ENCODE measurements around the gene DPH2. TPM values are rescaled to one million over a fixed set of nuclear protein-coding genes. Genes with fewer than 3 reads are reported as not detected.

Gene DPH2
- total and polyA plus RNA-seq, 7 experiments from 2014 or later, result 21.3 to 40.9 (median 29.4) TPM

DNA sequence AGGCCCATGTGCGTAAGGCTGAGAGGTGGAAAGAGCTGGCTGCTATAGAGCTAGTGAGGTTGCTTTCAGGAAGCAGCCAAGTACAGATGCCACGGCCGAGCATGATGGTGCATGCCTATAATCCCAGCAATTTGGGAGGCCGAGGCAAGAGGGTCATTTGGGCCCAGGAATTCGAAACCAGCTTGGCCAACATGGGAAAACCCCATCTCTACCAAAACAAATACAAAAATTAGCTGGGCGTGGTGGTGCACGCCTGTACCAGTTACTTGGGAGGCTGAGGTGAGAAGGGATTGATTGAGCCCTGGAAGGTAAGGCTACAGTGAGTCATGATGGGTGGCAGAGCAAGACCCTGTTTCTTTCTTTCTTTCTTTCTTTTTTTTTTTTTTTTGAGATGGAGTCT, 24.3 kb downstream of the DPH2 start:
- POLR2A ChIA-PET, result interaction anchor here (0.8 kb wide), 1 partner anchor 19 kb away, joined by 7 read pairs; no protein-coding TSS in a partner anchor
- H3K27me3 Mint-ChIP-seq, result peaks cover 0 to 4% (median 0%) of the 10 kb centered on the region in 5 donors
- no peaks in the 10 kb centered on the region for H3K36me3 Mint-ChIP-seq
- ATAC-seq, result no peak
- Histone ChIP-seq H3K9me3 (ENCODE audit: control insufficient read depth in 2 of 3, low read length in 3 of 3) (no peaks in the 10 kb centered on the region), H3K4me3 (ENCODE audit: low read length) (no peak overlapping the region), H3K4me1 (ENCODE audit: control insufficient read depth in 2 of 2, insufficient read depth in 2 of 2, low read length in 2 of 2) (peaks cover 0 to 11% of the 10 kb centered on the region in 2 donors), H3K27ac (ENCODE audit: low read depth, low read length) (no peak overlapping the region), H3K27me3 (ENCODE audit: control insufficient read depth in 2 of 2, insufficient read depth in 2 of 2, low read length in 2 of 2) (no peaks in the 10 kb centered on the region), H3K36me3 (ENCODE audit: control insufficient read depth in 2 of 3, insufficient read depth in 3 of 3, low read length in 3 of 3) (no peaks in the 10 kb centered on the region)
- CTCF ChIA-PET, result interaction anchor here (0.6 kb wide), 1 partner anchor 291 kb away, joined by 3 read pairs; no protein-coding TSS in a partner anchor
- H3K4me3 Mint-ChIP-seq, result no peak overlapping the region
- peaks cover 0 to 17% (median 9%) of the 10 kb centered on the region in 7 donors for H3K4me1 Mint-ChIP-seq
- no peaks in the 10 kb centered on the region for H3K9me3 Mint-ChIP-seq
- no peak overlapping the region for H3K27ac Mint-ChIP-seq
- DNase-seq, result no peak
- intact Hi-C loops (cut with micrococcal nuclease), result no loop called here

DNA sequence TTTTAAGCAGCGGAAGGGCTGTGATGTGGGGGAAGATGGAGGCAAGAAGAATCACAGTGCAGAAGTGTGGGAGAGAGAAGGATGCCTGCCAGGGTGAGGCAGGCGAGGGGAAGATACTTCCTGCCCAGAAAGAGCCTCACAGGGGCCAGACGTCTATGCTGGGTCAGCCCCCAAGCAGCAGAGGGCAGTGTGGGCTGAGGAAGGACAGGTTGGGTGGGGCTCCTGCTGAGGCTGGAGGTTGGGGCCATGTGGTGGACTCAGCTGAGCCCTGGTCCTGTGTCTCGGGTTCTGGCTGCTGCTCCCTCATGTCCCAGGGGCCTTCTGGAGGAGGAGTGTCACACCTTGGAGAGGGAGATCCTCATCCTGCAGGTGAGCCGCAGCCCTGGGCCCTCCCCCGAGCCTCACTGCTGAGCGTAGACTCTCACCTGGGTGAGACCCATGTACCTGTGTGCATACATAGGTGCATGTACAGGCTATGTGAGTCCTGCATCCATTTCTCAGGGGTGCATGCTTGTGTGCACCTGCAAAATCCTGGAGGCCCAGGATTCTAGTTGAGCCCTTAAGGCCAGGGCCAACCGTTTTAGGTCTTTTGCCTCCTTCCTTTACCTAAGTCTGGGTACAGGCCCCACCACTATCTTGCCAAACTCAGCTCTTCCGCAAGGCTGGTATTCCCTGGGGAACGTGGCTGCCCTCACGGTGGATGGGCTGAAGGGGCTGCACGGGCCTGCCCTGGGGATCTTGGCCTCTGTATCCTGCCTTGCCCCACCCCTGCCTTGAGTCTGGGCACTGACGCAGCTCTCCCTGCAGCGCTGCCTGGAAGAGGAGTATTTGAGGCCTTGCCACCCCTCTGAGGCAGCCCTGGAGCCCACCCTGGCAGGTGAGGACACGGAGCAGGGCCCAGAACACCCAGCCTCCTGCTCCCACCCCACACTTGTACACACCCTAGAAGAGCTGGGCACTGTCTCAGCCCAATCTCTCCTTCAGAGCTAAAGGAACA, 25.3 kb downstream of the DPH2 start:
- intact Hi-C loops (cut with micrococcal nuclease), result no loop called here
- Mint-ChIP-seq H3K27ac (no peak overlapping the region), H3K9me3 (no peaks in the 10 kb centered on the region), H3K36me3 (no peaks in the 10 kb centered on the region), H3K27me3 (peaks cover 0 to 4% (median 0%) of the 10 kb centered on the region in 5 donors), H3K4me1 (peaks cover 0 to 20% (median 9%) of the 10 kb centered on the region in 7 donors), H3K4me3 (no peak overlapping the region)
- ChIA-PET CTCF (interaction anchor here (1.0 kb wide), 1 partner anchor 10 kb away, joined by 3 read pairs; no protein-coding TSS in a partner anchor), POLR2A (interaction anchor here (0.6 kb wide), 1 partner anchor 735 kb away, joined by 3 read pairs; no protein-coding TSS in a partner anchor)
- peaks cover 0 to 11% of the 10 kb centered on the region in 2 donors for H3K4me1 ChIP-seq (ENCODE audit: control insufficient read depth in 2 of 2, insufficient read depth in 2 of 2, low read length in 2 of 2)
- no peaks in the 10 kb centered on the region for H3K27me3 ChIP-seq (ENCODE audit: control insufficient read depth in 2 of 2, insufficient read depth in 2 of 2, low read length in 2 of 2)
- no peak for DNase-seq
- no peak overlapping the region for H3K4me3 ChIP-seq (ENCODE audit: low read length)
- no peak for ATAC-seq
- no peaks in the 10 kb centered on the region for H3K36me3 ChIP-seq (ENCODE audit: control insufficient read depth in 2 of 3, insufficient read depth in 3 of 3, low read length in 3 of 3)
- H3K9me3 ChIP-seq (ENCODE audit: control insufficient read depth in 2 of 3, low read length in 3 of 3), result no peaks in the 10 kb centered on the region
- no peak overlapping the region for H3K27ac ChIP-seq (ENCODE audit: low read depth, low read length)

DNA sequence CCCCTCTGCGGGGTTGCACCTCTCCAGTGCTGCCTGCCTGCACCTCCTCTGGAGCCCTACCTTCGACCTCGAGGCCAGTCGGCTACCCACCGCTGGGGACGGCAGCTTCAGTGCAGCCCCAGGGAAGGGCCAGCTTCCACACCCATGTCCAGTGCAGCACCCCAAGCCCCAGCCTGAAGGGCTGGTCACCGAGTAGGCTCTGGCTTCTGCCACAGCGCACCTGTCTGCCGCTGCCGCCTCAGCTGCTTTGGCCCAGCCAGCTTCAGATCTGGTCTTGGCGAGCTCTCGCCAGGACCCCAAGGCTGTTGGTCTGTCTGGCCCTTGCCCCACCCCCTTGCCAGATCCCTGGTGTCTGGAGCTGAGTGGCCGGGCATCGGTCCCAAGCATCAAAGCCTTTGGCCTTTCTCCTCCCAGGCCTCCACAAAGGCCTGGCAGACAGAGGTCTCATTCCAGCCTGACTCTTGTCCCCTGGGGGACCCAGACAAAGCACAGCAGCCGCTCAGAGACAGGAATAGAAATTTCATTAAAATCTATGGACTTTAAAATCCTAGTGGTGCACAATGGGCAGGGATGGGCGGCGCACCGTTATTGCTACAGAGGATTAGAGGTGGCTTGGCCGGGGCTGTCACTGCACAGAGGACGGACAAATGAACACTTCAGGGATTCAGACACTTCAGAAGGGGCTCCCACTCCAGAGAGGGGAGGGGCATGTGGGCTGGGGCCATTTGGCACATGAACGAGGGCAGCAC, 26.3 kb downstream of the DPH2 start:
- ChIA-PET POLR2A (no interaction called here), CTCF (interaction anchor here (1.0 kb wide), 1 partner anchor 9 kb away, joined by 3 read pairs; no protein-coding TSS in a partner anchor)
- H3K27me3 ChIP-seq (ENCODE audit: control insufficient read depth in 2 of 2, insufficient read depth in 2 of 2, low read length in 2 of 2), result peaks cover 0 to 2% of the 10 kb centered on the region in 2 donors
- intact Hi-C loops (cut with micrococcal nuclease), result no loop called here
- no peak overlapping the region for H3K4me3 ChIP-seq (ENCODE audit: low read length)
- H3K9me3 ChIP-seq (ENCODE audit: control insufficient read depth in 2 of 3, low read length in 3 of 3), result no peaks in the 10 kb centered on the region
- H3K36me3 ChIP-seq (ENCODE audit: control insufficient read depth in 2 of 3, insufficient read depth in 3 of 3, low read length in 3 of 3), result no peaks in the 10 kb centered on the region
- no peak overlapping the region for H3K27ac ChIP-seq (ENCODE audit: low read depth, low read length)
- no peak overlapping the region for H3K27ac Mint-ChIP-seq
- no peak for ATAC-seq
- H3K9me3 Mint-ChIP-seq, result no peaks in the 10 kb centered on the region
- H3K4me3 Mint-ChIP-seq, result peak overlapping the region in 1 of 10 donors; percentile 25
- peaks cover 0 to 6% of the 10 kb centered on the region in 2 donors for H3K4me1 ChIP-seq (ENCODE audit: control insufficient read depth in 2 of 2, insufficient read depth in 2 of 2, low read length in 2 of 2)
- H3K27me3 Mint-ChIP-seq, result peaks cover 0 to 4% (median 0%) of the 10 kb centered on the region in 5 donors
- no peak for DNase-seq
- no peaks in the 10 kb centered on the region for H3K36me3 Mint-ChIP-seq
- H3K4me1 Mint-ChIP-seq, result peaks cover 0 to 20% (median 9%) of the 10 kb centered on the region in 7 donors

- H3K9me3 ChIP-seq (ENCODE audit: control insufficient read depth in 2 of 3, low read length in 3 of 3), result no peaks in the 10 kb centered on the region
- H3K4me3 Mint-ChIP-seq, result peak overlapping the region in 1 of 10 donors; percentile 25
- ChIA-PET CTCF (no interaction called here), POLR2A (no interaction called here)
- peaks cover 0 to 4% (median 0%) of the 10 kb centered on the region in 5 donors for H3K27me3 Mint-ChIP-seq
- intact Hi-C loops (cut with micrococcal nuclease), result no loop called here
- peaks cover 0 to 2% of the 10 kb centered on the region in 2 donors for H3K27me3 ChIP-seq (ENCODE audit: control insufficient read depth in 2 of 2, insufficient read depth in 2 of 2, low read length in 2 of 2)
- no peak for ATAC-seq
- no peak overlapping the region for H3K4me3 ChIP-seq (ENCODE audit: low read length)
- H3K27ac ChIP-seq (ENCODE audit: low read depth, low read length), result no peak overlapping the region
- no peaks in the 10 kb centered on the region for H3K9me3 Mint-ChIP-seq
- no peak overlapping the region for H3K27ac Mint-ChIP-seq
- DNase-seq, result no peak
- H3K36me3 ChIP-seq (ENCODE audit: control insufficient read depth in 2 of 3, insufficient read depth in 3 of 3, low read length in 3 of 3), result no peaks in the 10 kb centered on the region
- peaks cover 0 to 6% of the 10 kb centered on the region in 2 donors for H3K4me1 ChIP-seq (ENCODE audit: control insufficient read depth in 2 of 2, insufficient read depth in 2 of 2, low read length in 2 of 2)
- H3K36me3 Mint-ChIP-seq, result no peaks in the 10 kb centered on the region
- peaks cover 0 to 19% (median 9%) of the 10 kb centered on the region in 7 donors for H3K4me1 Mint-ChIP-seq
Observed at GRCh38 chr1:43996733-43997115, 26.9 kb downstream of the DPH2 start.

GRCh38 chr1:43997295-43997999, 27.6 kb downstream of the DPH2 start:
- peaks cover 0 to 12% (median 5%) of the 10 kb centered on the region in 7 donors for H3K4me1 Mint-ChIP-seq
- intact Hi-C loops (cut with micrococcal nuclease), result no loop called here
- H3K27ac Mint-ChIP-seq, result no peak overlapping the region
- H3K4me3 Mint-ChIP-seq, result no peak overlapping the region
- Histone ChIP-seq H3K4me1 (ENCODE audit: control insufficient read depth in 2 of 2, insufficient read depth in 2 of 2, low read length in 2 of 2) (peaks cover 0 to under 1% of the 10 kb centered on the region in 2 donors), H3K27me3 (ENCODE audit: control insufficient read depth in 2 of 2, insufficient read depth in 2 of 2, low read length in 2 of 2) (peaks cover 0 to 2% of the 10 kb centered on the region in 2 donors), H3K9me3 (ENCODE audit: control insufficient read depth in 2 of 3, low read length in 3 of 3) (no peaks in the 10 kb centered on the region), H3K4me3 (ENCODE audit: low read length) (no peak overlapping the region), H3K36me3 (ENCODE audit: control insufficient read depth in 2 of 3, insufficient read depth in 3 of 3, low read length in 3 of 3) (no peaks in the 10 kb centered on the region), H3K27ac (ENCODE audit: low read depth, low read length) (no peak overlapping the region)
- POLR2A ChIA-PET, result no interaction called here
- ATAC-seq (no peak), DNase-seq (no peak)
- CTCF ChIA-PET, result no interaction called here
- no peaks in the 10 kb centered on the region for H3K9me3 Mint-ChIP-seq
- no peaks in the 10 kb centered on the region for H3K36me3 Mint-ChIP-seq
- peaks cover 0 to 4% (median 0%) of the 10 kb centered on the region in 5 donors for H3K27me3 Mint-ChIP-seq

GRCh38 chr1:43998000-43998378, 28.2 kb downstream of the DPH2 start:
- H3K27me3 Mint-ChIP-seq, result peaks cover 0 to 4% (median 0%) of the 10 kb centered on the region in 5 donors
- intact Hi-C loops (cut with micrococcal nuclease), result no loop called here
- DNase-seq, result no peak
- no peak overlapping the region for H3K4me3 ChIP-seq (ENCODE audit: low read length)
- H3K9me3 ChIP-seq (ENCODE audit: control insufficient read depth in 2 of 3, low read length in 3 of 3), result no peaks in the 10 kb centered on the region
- ChIA-PET POLR2A (no interaction called here), CTCF (no interaction called here)
- H3K4me1 Mint-ChIP-seq, result peaks cover 0 to 7% (median 0%) of the 10 kb centered on the region in 7 donors
- no peaks in the 10 kb centered on the region for H3K36me3 ChIP-seq (ENCODE audit: control insufficient read depth in 2 of 3, insufficient read depth in 3 of 3, low read length in 3 of 3)
- H3K36me3 Mint-ChIP-seq, result no peaks in the 10 kb centered on the region
- H3K9me3 Mint-ChIP-seq, result no peaks in the 10 kb centered on the region
- no peak overlapping the region for H3K27ac ChIP-seq (ENCODE audit: low read depth, low read length)
- ATAC-seq, result no peak
- no peak overlapping the region for H3K4me3 Mint-ChIP-seq
- peaks cover 0 to 2% of the 10 kb centered on the region in 2 donors for H3K27me3 ChIP-seq (ENCODE audit: control insufficient read depth in 2 of 2, insufficient read depth in 2 of 2, low read length in 2 of 2)
- no peaks in the 10 kb centered on the region for H3K4me1 ChIP-seq (ENCODE audit: control insufficient read depth in 2 of 2, insufficient read depth in 2 of 2, low read length in 2 of 2)
- H3K27ac Mint-ChIP-seq, result no peak overlapping the region
